ENCODE data around the gene FABP6. TPM values are rescaled to one million over a fixed set of nuclear protein-coding genes. Genes with fewer than 3 reads are reported as not detected.

FABP6 gene
- total RNA-seq, 1 experiment from 2014 or later = 0.31 TPM

DNA sequence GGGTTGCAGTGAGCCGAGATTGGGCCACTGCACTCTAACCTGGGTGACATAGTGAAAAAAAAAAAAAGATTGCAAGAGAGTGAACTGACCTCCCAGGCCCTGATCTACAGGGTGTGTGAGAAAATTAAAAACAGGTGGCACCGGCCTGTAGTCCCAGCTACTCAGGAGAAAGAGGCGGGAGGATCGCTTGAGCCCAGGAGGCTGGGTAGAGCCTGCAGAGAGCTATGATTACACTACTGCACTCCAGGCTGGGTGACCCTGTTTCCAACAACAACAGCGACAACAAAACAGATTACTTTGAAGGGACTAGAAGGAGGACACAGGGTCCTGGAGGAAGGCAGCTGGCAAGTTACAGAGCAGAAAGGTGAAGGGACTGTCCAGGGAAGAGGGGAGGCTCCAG is 42.2 kb upstream of the FABP6 start:
- intact Hi-C loops (cut with micrococcal nuclease; ENCODE audit: unreplicated experiment) = no loop called here
- ATAC-seq (no peak), DNase-seq (ENCODE audit: low read depth, low spot score) (no peak)
- no peaks in the 10 kb centered on the region for H3K27me3 ChIP-seq (ENCODE audit: control insufficient read depth, insufficient read depth, low read length)
- no peaks in the 10 kb centered on the region for H3K36me3 ChIP-seq (ENCODE audit: control insufficient read depth, insufficient read depth, low read length)
- peaks cover 5% of the 10 kb centered on the region for H3K4me1 ChIP-seq (ENCODE audit: control insufficient read depth, insufficient read depth, low read length)
- H3K4me3 ChIP-seq (ENCODE audit: low read depth in 2 of 2, low read length in 2 of 2) = no peak overlapping the region
- no peak overlapping the region for H3K27ac ChIP-seq (ENCODE audit: low read length)
- in situ Hi-C loops (cut with HindIII; ENCODE audit: low pct_unique_long_range_greater_than_20kb, low sequenced_read_pairs) = loop anchor here (10.0 kb wide), 1 partner anchor 168 kb away; no protein-coding TSS in a partner anchor
- BruUV-seq (replicated peaks) = no TSS peak
- TF ChIP-seq CTCF (IDR thresholded peaks at IDR 0.05) (no peak), POLR2AphosphoS5 (IDR thresholded peaks at IDR 0.05; ENCODE audit: low read depth, low read length) (no peak), TCF7L2 (IDR thresholded peaks at IDR 0.05; ENCODE audit: low read depth, low read length) (no peak), REST (IDR thresholded peaks at IDR 0.05; ENCODE audit: insufficient read depth in 1 of 2, low read depth in 2 of 2, low read length in 1 of 2) (no peak), SIN3A (IDR thresholded peaks at IDR 0.05; ENCODE audit: borderline replicate concordance, insufficient read depth, low read depth, low read length) (no peak)
- H3K9me3 ChIP-seq (ENCODE audit: control insufficient read depth, insufficient read depth, low read depth, low read length) = no peaks in the 10 kb centered on the region
- ChIA-PET CTCF (interaction anchor here (0.5 kb wide), 1 partner anchor 213 kb away, joined by 3 read pairs; no protein-coding TSS in a partner anchor), POLR2A (interaction anchor here (0.7 kb wide), 1 partner anchor 964 kb away, joined by 4 read pairs; no protein-coding TSS in a partner anchor)

- peak overlapping the region; percentile 38 to 55 for H3K4me3 ChIP-seq (ENCODE audit: low read depth in 2 of 2, low read length in 2 of 2)
- ChIA-PET POLR2A (no interaction called here), CTCF (interaction anchor here (0.6 kb wide), 4 partner anchors 19 to 902 kb away, joined by 7 to 11 read pairs (median 9); no protein-coding TSS in a partner anchor)
- H3K4me1 ChIP-seq (ENCODE audit: control insufficient read depth, insufficient read depth, low read length) = peaks cover 5% of the 10 kb centered on the region
- DNase-seq (ENCODE audit: low read depth, low spot score) (no peak), ATAC-seq (peak; percentile 85)
- no TSS peak for BruUV-seq (replicated peaks)
- no peaks in the 10 kb centered on the region for H3K27me3 ChIP-seq (ENCODE audit: control insufficient read depth, insufficient read depth, low read length)
- peak overlapping the region; percentile 85 for H3K27ac ChIP-seq (ENCODE audit: low read length)
- intact Hi-C loops (cut with micrococcal nuclease; ENCODE audit: unreplicated experiment) (no loop called here), in situ Hi-C loops (cut with HindIII; ENCODE audit: low pct_unique_long_range_greater_than_20kb, low sequenced_read_pairs) (loop anchor here (10.0 kb wide), 1 partner anchor 166 kb away; no protein-coding TSS in a partner anchor)
- H3K36me3 ChIP-seq (ENCODE audit: control insufficient read depth, insufficient read depth, low read length) = no peaks in the 10 kb centered on the region
- no peaks in the 10 kb centered on the region for H3K9me3 ChIP-seq (ENCODE audit: control insufficient read depth, insufficient read depth, low read depth, low read length)
- TF ChIP-seq POLR2AphosphoS5 (IDR thresholded peaks at IDR 0.05; ENCODE audit: low read depth, low read length) = no peak
- TF ChIP-seq REST (IDR thresholded peaks at IDR 0.05; ENCODE audit: insufficient read depth in 1 of 2, low read depth in 2 of 2, low read length in 1 of 2) = no peak
- no peak for TF ChIP-seq CTCF (IDR thresholded peaks at IDR 0.05)
- TF ChIP-seq SIN3A (IDR thresholded peaks at IDR 0.05; ENCODE audit: borderline replicate concordance, insufficient read depth, low read depth, low read length) = no peak
- no peak for TF ChIP-seq TCF7L2 (IDR thresholded peaks at IDR 0.05; ENCODE audit: low read depth, low read length)
These were observed 40.9 kb upstream of the FABP6 start for GRCh38 chr5:160188141-160189015.
